GM19025 (cell line): ENCODE measurements around the gene FAM20A.

Experiments used
- ATAC-seq: cut with Tn5 transposase; IDR thresholded peaks from one replicate; pipeline ENCODE4 v1.9.1; 2021; ENCODE audit warnings: mild to moderate bottlenecking, low read depth, moderate library complexity; ENCODE audit not compliant: unreplicated experiment

The FAM20A gene

GRCh38 chr17:68600931-68601564 is at the start of gene FAM20A:
Gene FAM20A (minus strand): TSS chr17:68601367. CDS start chr17:68600666, 701 bp downstream.
- no peak for ATAC-seq

DNA sequence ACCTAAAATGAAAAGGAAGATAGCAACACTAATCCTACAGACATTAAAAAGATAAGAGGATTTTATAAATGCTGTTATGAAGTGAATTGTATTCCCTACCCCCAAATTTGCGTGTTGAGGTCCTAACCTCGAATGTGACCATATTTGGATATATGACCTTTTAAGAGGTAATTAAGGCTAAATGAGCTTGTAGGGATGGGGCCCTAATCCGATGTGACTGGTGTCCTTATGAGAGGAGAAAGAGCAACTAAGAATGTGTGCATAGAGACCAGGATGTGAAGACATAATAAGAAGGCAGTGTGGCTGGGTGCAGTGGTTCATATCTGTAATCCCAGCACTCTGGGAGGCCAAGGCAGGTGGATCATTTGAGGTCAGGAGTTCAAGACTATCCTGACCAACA is 48.2 kb upstream of the FAM20A start:
- no peak for ATAC-seq

DNA sequence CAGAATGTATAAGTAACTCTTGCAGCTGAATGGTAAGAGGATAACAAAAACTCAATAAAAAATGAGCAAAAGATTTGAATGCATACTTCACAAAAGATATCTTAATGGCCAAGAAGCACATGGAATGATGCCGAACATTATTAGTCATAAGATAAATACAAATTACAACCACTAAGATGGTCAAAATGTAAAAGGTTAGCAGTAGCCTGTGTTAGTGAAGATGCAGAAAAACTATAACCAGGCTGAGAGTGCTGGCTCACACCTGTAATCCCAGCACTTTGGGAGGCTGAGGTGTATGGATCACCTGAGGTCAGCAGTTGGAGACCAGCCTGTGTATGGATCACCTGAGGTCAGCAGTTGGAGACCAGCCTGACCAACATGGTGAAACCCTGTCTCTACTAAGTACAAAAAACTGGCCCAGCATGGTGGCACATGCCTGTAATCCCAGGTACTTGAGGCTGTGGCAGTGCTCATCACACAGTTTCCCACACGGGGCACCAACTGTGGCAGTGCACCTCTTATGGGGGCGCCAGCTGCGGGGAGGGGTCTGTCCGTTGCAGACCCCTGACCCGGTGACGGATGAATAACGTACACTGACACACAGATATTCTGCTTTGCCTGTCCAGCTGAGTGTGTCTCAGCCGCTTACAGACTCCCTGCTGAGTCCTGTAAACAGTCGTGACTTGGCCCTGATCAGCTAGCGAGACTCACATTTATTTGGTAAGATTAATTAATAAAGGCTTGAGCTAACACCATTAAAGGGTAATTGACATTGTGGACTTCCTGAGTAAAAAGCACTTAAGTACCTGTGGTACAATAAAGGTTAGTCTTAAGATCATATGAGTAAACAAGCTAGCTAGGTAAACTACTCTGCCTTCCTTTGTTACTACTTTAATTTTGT is 45.7 kb upstream of the FAM20A start:
- no peak for ATAC-seq

GRCh38 chr17:68642118-68642412 is 40.9 kb upstream of the FAM20A start:
- ATAC-seq = no peak

GRCh38 chr17:68641276-68642117 is 40.3 kb upstream of the FAM20A start:
- ATAC-seq = no peak

GRCh38 chr17:68640242-68640989 is 39.2 kb upstream of the FAM20A start:
- no peak for ATAC-seq

DNA sequence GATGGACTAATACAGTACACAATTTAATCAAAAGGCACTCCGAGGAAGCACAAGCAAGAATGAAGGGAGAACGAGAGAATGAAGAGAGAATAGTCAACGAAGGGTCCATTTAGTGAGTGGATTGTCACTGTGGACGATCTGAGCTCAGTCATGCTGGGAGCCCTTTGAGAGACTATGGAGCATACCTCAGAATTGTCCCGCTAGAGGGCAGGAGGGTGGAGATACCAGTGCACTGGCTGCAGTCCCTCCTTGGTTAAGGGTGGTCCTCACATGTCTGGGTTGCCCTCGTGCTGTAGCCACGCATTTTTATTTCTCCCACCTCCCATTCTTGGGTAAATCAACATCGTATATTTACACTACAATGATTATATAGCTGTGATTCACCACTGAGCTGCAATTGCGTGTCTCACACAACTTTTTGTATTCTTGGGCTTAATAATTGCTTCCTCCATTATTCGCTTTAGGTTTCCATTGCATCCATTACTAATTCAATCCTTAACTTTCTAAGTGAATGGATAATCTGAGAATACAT is 33.2 kb upstream of the FAM20A start:
- no peak for ATAC-seq

DNA sequence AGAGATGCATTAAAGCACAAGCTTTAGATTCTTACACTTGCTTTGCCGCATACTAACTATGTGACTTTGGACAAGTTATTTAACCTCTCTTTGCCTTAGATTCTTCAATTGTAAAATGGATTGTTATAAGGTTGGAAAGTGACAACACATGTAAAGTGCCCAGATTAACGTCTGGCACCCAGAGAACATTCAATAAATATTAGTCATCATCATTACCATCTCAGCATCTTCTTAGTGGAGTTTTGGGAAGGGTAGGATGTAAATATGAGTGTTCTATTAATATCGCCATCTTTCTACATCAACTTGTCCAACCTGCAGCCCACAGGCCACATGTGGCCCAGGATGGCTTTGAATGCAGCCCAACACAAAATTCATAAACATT is 27.4 kb upstream of the FAM20A start:
- ATAC-seq = no peak

DNA sequence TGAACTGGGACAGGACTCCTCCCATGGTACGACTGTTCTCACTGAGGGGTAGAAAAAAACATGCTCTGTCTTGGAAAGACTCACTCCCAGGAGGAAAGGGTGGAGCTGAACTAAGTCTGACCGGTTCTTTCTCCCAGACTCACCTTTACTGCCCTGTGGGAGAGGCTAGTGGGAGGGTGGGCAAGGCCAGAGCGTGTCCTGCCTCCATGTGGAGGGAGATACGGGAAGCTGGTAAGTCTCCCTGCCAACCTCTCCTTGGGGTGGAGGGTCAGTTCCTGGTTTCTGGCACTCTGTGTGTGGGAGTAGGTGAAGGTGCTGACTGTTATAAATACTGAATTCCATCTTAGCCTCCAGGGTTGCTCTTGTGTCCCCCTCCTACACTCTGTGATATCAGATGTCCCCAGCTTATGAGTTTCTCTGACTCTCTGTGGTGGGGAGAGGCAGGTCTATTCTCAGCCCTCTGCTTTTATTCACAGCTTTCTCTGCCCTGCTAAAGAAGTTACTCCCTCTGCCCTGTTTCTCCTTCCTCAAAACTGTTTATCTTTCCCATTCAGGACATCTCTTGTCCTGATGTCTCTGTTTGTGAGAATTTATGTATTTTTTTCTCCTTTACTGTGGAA is 26.9 kb upstream of the FAM20A start:
- ATAC-seq = no peak

DNA sequence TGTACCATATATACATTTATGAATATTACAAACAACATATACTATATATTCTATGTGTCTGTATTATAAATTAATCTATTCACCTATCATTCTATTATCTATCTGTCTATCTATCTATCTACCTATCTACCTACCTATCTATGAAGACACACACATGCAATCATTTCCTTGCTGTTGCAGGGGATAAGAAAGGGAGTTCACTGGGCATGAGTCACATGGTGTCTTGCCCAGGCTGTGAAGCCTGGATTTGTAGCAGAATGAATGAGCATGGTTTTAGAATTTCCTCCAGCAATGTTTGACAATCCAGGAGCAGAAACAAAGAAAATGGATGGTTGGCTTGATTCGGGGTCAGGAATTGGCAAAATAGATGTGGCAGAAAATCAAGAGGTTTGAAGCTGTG is 23.2 kb upstream of the FAM20A start:
- ATAC-seq = no peak

- ATAC-seq = no peak
Measured at GRCh38 chr17:68623811-68624210, 22.6 kb upstream of the FAM20A start.

- ATAC-seq = no peak
Measured at GRCh38 chr17:68622423-68622822, 21.3 kb upstream of the FAM20A start.

DNA sequence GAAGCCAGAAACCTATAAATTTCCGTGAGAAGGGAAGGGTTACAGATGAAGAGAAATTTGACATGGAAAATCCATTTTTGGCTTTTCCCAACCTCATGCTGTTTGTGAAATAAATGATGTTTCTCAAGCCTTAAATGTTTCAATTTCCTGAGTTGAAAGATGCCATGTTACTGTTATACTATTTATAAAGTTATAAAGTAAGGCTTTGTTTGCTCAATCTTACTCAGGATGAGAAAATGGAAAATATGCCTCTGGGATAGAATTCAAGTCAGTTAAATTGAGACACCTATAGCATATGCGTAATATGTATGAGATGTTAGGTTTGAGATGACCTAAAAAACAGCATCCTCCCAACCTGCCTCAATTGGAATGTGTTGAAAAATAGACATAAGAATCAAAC is 19.9 kb upstream of the FAM20A start:
- no peak for ATAC-seq

DNA sequence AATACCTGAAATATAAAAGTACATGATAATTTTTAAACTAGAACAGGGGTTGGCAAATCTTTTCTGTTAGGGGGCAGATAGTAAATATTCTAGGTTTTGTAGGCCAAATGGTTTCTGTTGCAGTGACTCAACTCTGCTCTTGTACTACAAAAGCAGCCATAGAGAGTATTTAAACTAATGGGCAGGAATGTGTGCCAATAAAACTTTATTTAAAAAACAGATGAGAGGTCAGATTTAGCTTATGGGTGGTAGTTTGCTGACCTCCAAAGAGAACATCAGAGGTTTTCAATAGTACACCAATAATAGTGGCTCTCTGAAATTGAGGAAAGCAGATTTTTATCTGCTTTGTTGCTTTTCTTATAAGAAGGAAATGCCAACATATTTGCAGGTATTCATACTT is 15.2 kb upstream of the FAM20A start:
- ATAC-seq = no peak

- no peak for ATAC-seq
Measured at GRCh38 chr17:68614718-68615117, 13.6 kb upstream of the FAM20A start.

DNA sequence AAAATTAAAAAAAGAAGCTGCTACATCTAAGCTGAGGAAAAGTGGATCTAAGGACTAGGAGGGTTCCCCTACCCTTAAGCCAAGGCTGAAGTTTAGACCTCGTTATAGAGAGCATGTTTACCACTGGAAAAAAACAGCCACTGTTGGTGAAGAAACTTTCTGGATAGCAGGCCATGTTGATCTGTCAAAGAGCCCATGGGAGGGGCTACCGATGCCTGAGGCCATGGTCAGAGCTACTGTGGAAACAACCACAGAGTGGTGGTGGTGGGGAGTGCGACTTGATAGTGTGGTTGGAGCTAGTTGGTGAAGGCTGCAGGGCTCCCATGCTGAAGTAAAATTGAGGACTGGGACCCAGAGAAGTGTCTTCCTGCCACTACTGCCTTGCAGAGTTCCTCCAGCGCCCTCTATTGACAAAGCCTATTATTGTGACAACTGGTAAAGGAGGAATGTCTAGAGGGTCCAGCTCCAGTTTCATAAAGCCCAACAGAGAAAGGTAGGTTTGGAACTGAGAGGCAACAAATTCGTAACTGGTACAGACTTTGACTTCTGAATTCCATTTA is 12.7 kb upstream of the FAM20A start:
- no peak for ATAC-seq

- ATAC-seq = no peak
Measured at GRCh38 chr17:68612923-68613292, 11.7 kb upstream of the FAM20A start.

GRCh38 chr17:68612209-68612922 is 11.2 kb upstream of the FAM20A start:
- ATAC-seq = no peak
